GM12878 (cell line): Measurements from ENCODE around the gene AXIN1. TPM values are rescaled to one million over a fixed set of nuclear protein-coding genes. Genes with fewer than 3 reads are reported as not detected.

Experiments
- ATAC-seq: fragments of 200-7000 bp; cut with Tn5 transposase; 3 replicates; pipeline ENCODE4 v1.9.1; 2020; ENCODE audit warnings: mild to moderate bottlenecking, moderate library complexity
- BruUV-seq: library from RNA; stranded (reverse); fragments of 400-500 nt; replicated peaks from 2 replicates; lab custom pipeline; 2021; lab: Mats Ljungman, UMichigan
- CTCF ChIA-PET: fragments of 300-600 bp; sonication (Branson Sonifier 250); formaldehyde crosslinking; extraction: SDS; loops from one replicate; lab custom pipeline; 2021; ENCODE audit warnings: inconsistent platforms; lab: Yijun Ruan, JAX
- POLR2A ChIA-PET: fragments of 350-600 bp; formaldehyde crosslinking; extraction: SDS; loops from one replicate; lab custom pipeline; 2021; ENCODE audit warnings: inconsistent platforms; lab: Charles Lee
- RAD21 ChIA-PET: fragments of 300-600 bp; sonication (Branson Sonifier 250); formaldehyde crosslinking; loops from one replicate; lab custom pipeline; 2023; ENCODE audit warnings: antibody characterized with exemption; ENCODE audit not compliant: unreplicated experiment; lab: Charles Lee
- SMC1A ChIA-PET: fragments of 300-600 bp; sonication (Branson Sonifier 250); formaldehyde crosslinking; loops from one replicate; lab custom pipeline; 2023; ENCODE audit not compliant: unreplicated experiment, uncharacterized antibody; lab: Charles Lee
- DNase-seq: peaks from one replicate; pipeline ENCODE4 v3.0.0-alpha.2; 2011; ENCODE audit warnings: low read depth, low spot score
- FAIRE-seq: peaks from 3 replicates; lab custom pipeline; 2011; peaks lifted over from hg19 to GRCh38; lab: Jason Lieb, UNC
- H2AFZ ChIP-seq: 2 replicates; pipeline ENCODE4 v1.6.0; 2011; ENCODE audit warnings: low read depth, low read length, control low read depth; ENCODE audit not compliant: control insufficient read depth
- H3K27ac ChIP-seq: 2 replicates; pipeline ENCODE4 v1.5.1; 2011; ENCODE audit warnings: control low read depth; ENCODE audit not compliant: control insufficient read depth, insufficient read depth
- H3K27me3 ChIP-seq, 2 experiments: replicated peaks in 1 of 2; 2 replicates each; pipeline versions ENCODE4 v1.6.0 to v1.6.1; 2011; ENCODE audit warnings: low read length in 1 of 2; ENCODE audit not compliant: control insufficient read depth in 2 of 2, insufficient read depth in 2 of 2
- H3K36me3 ChIP-seq, 2 experiments: 2 replicates each; pipeline ENCODE4 v1.5.1; 2011; ENCODE audit warnings: low read length in 1 of 2; ENCODE audit not compliant: control insufficient read depth in 2 of 2, insufficient read depth in 2 of 2
- H3K4me1 ChIP-seq: 2 replicates; pipeline ENCODE4 v1.6.1; 2011; ENCODE audit warnings: mild to moderate bottlenecking, low read length, moderate library complexity, mixed read lengths; ENCODE audit not compliant: control insufficient read depth, insufficient read depth
- H3K4me2 ChIP-seq: 2 replicates; pipeline ENCODE4 v1.6.0; 2011; ENCODE audit warnings: control low read depth; ENCODE audit not compliant: control insufficient read depth, insufficient read depth
- H3K4me3 ChIP-seq: fragments of 200-600 bp; sonication (generic); 2 replicates; pipeline ENCODE4 v1.5.1; 2016
- H3K79me2 ChIP-seq: 2 replicates; pipeline ENCODE4 v1.6.0; 2011; ENCODE audit warnings: low read length; ENCODE audit not compliant: control insufficient read depth, insufficient read depth
- H3K9ac ChIP-seq: 2 replicates; pipeline ENCODE4 v1.8.0; 2011; ENCODE audit warnings: low read length, control low read depth, mixed read lengths; ENCODE audit not compliant: control insufficient read depth, insufficient read depth
- H3K9me3 ChIP-seq: replicated peaks from 3 replicates; pipeline ENCODE4 v1.5.1; 2011; ENCODE audit warnings: mild to moderate bottlenecking, low read length; ENCODE audit not compliant: control insufficient read depth, insufficient read depth
- H4K20me1 ChIP-seq: 2 replicates; pipeline ENCODE4 v1.6.0; 2011; ENCODE audit not compliant: control insufficient read depth, insufficient read depth
- IKZF2 ChIP-seq, 2 experiments: fragments of 450-650 bp; IDR thresholded peaks; 2 replicates each; pipeline ENCODE4 v1.6.1; 2017; ENCODE audit warnings: mild to moderate bottlenecking in 2 of 2, moderate library complexity in 2 of 2
- POLR2AphosphoS2 ChIP-seq: IDR thresholded peaks from 2 replicates; pipeline ENCODE4 v1.6.1; 2011; ENCODE audit warnings: low read depth, mild to moderate bottlenecking, low read length, improper control_type of control experiment, moderate library complexity
- RUNX3 ChIP-seq: IDR thresholded peaks from 2 replicates; pipeline ENCODE4 v1.6.1; 2012; ENCODE audit warnings: low read length, inconsistent platforms
- WGBS: methylation state at CpG from one replicate; pipeline ENCODE4 v1.1.6; 2016; ENCODE audit warnings: low lambda C conversion rate; ENCODE audit not compliant: insufficient replicate concordance, insufficient coverage; ENCODE audit errors: missing lambda C conversion rate; 5-methylcytosine and 5-hydroxymethylcytosine counted together
- in situ Hi-C: fragments of 300-500 bp; cut with MboI; formaldehyde crosslinking; loops from 9 replicates; pipeline ENCODE4 v1.14.3; 2018; ENCODE audit warnings: mixed read lengths
- intact Hi-C: fragments of 100-400 bp; cut with micrococcal nuclease; formaldehyde crosslinking; loops from one replicate; pipeline ENCODE4 v1.14.2; 2022; ENCODE audit not compliant: unreplicated experiment
- polyA plus RNA-seq, 11 experiments: library from polyadenylated mRNA; depleted of rRNA in 4 of 11; unstranded in 6 of 11; stranded (reverse) in 5 of 11; fragments of >200 nt; fragmentation: Nextera tagmentation in 4 of 11; fragmentation: Illumina TruSeq in 1 of 11; extraction: Ambion mirVana in 4 of 11; extraction: Trizol in 1 of 11; gene quantifications; 1 replicate in 1 of 11; 2 replicates in 10 of 11; pipeline versions ENCODE4 v1.2.1 to v1.2.3, GENCODE V29; 2011 to 2016; ENCODE audit warnings: inconsistent platforms in 2 of 11, missing spikeins in 2 of 11, low read depth in 1 of 11
- total RNA-seq, 4 experiments: library from RNA; depleted of rRNA in 3 of 4; stranded (reverse); fragments of >200 nt in 3 of 4; fragmentation: Illumina TruSeq in 1 of 4; extraction: Trizol in 1 of 4; gene quantifications; 2 replicates each; pipeline versions ENCODE4 v1.2.1 to v1.2.3, GENCODE V29; 2013 to 2021
- TF ChIP-seq, protein P1 (sequence below): fragments of 450-650 bp; IDR thresholded peaks from 2 replicates; pipeline ENCODE4 v1.6.1; 2017; ENCODE audit warnings: mild to moderate bottlenecking
- TF ChIP-seq, protein P2 (sequence below): fragments of 450-650 bp; conservative IDR thresholded peaks from 2 replicates; pipeline ENCODE4 v1.6.1; 2017; ENCODE audit warnings: mild to moderate bottlenecking, moderate library complexity
- TF ChIP-seq, protein P3 (sequence below): IDR thresholded peaks from 2 replicates; pipeline ENCODE4 v1.6.1; 2011; ENCODE audit warnings: low read depth, low read length, improper control_type of control experiment, borderline replicate concordance

AXIN1 gene
- total and polyA plus RNA-seq, 10 of the 15 experiments (the other 5 are each of a cell fraction or from before 2014, with no cell fraction given) = 0.26 to 27.1 (median 7.7) TPM

DNA sequence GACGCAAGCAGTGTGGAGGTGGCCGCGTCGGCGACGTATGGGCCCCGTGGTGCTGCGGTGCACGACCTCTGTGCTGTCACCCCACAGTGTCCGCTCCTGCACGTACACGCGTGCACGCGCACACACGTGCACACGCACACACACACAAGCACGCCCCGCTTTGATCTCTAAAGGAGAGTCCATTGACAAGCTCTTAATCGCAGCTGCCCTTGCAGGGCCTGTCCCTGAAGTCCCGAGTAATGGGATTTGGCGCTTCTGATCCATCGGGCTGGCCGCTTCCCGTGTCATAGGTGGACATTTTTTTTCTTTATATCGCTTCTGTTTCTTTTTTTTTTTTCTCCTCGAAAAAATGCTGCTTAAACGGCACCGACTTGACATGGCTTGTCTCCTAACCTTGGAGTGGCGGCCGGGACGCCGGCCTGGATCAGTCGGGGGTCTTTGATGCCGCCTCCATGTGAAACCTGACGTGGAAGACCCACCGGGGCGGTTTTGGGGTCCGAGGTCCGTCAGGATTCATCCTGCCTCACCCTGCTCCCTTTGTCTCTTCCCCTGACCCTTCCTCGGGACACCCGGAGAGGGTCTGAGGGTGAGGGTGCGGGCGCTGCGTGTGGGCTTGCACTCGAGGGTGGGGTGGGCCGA is 8.3 kb upstream of the AXIN1 start:
- H4K20me1 ChIP-seq = no peaks in the 10 kb centered on the region
- no peaks in the 10 kb centered on the region for H3K9me3 ChIP-seq
- ChIA-PET SMC1A (interaction anchor here (2.1 kb wide), 1 partner anchor 254 kb away, joined by 8 read pairs; no protein-coding TSS in a partner anchor), CTCF (interaction anchor here (0.6 to 2.5 kb wide), 10 partner anchors 11 to 1007 kb away, joined by 3 to 29 read pairs (median 6); no protein-coding TSS in a partner anchor), POLR2A (no interaction called here), RAD21 (no interaction called here)
- DNase-seq (no peak), ATAC-seq (no peak), FAIRE-seq (no peak)
- no peak overlapping the region for H3K27ac ChIP-seq
- H3K9ac ChIP-seq = no peak overlapping the region
- in situ Hi-C loops = no loop called here
- no peaks in the 10 kb centered on the region for H3K27me3 ChIP-seq
- H3K79me2 ChIP-seq = no peaks in the 10 kb centered on the region
- no peak overlapping the region for H3K4me3 ChIP-seq
- TF ChIP-seq, protein P1, sequence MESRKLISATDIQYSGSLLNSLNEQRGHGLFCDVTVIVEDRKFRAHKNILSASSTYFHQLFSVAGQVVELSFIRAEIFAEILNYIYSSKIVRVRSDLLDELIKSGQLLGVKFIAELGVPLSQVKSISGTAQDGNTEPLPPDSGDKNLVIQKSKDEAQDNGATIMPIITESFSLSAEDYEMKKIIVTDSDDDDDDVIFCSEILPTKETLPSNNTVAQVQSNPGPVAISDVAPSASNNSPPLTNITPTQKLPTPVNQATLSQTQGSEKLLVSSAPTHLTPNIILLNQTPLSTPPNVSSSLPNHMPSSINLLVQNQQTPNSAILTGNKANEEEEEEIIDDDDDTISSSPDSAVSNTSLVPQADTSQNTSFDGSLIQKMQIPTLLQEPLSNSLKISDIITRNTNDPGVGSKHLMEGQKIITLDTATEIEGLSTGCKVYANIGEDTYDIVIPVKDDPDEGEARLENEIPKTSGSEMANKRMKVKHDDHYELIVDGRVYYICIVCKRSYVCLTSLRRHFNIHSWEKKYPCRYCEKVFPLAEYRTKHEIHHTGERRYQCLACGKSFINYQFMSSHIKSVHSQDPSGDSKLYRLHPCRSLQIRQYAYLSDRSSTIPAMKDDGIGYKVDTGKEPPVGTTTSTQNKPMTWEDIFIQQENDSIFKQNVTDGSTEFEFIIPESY = no peak
- TF ChIP-seq RUNX3 = no peak
- TF ChIP-seq IKZF2 (IDR thresholded peaks at IDR 0.05) = no peak
- TF ChIP-seq, protein P2, sequence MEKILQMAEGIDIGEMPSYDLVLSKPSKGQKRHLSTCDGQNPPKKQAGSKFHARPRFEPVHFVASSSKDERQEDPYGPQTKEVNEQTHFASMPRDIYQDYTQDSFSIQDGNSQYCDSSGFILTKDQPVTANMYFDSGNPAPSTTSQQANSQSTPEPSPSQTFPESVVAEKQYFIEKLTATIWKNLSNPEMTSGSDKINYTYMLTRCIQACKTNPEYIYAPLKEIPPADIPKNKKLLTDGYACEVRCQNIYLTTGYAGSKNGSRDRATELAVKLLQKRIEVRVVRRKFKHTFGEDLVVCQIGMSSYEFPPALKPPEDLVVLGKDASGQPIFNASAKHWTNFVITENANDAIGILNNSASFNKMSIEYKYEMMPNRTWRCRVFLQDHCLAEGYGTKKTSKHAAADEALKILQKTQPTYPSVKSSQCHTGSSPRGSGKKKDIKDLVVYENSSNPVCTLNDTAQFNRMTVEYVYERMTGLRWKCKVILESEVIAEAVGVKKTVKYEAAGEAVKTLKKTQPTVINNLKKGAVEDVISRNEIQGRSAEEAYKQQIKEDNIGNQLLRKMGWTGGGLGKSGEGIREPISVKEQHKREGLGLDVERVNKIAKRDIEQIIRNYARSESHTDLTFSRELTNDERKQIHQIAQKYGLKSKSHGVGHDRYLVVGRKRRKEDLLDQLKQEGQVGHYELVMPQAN = no peak
- TF ChIP-seq POLR2AphosphoS2 = no peak
- TF ChIP-seq, protein P3, sequence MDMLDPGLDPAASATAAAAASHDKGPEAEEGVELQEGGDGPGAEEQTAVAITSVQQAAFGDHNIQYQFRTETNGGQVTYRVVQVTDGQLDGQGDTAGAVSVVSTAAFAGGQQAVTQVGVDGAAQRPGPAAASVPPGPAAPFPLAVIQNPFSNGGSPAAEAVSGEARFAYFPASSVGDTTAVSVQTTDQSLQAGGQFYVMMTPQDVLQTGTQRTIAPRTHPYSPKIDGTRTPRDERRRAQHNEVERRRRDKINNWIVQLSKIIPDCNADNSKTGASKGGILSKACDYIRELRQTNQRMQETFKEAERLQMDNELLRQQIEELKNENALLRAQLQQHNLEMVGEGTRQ = no peak
- H3K4me2 ChIP-seq = no peak overlapping the region
- no peak overlapping the region for H2AFZ ChIP-seq
- no TSS peak for BruUV-seq
- H3K4me1 ChIP-seq = no peaks in the 10 kb centered on the region
- 73% methylated on average over 45 of the region's 47 CpGs for WGBS
- intact Hi-C loops = no loop called here
- no peaks in the 10 kb centered on the region for H3K36me3 ChIP-seq
